Neural cell (in vitro differentiated cells): Measurements from ENCODE around the gene CCNY. TPM values are rescaled to one million over a fixed set of nuclear protein-coding genes. Genes with fewer than 3 reads are reported as not detected.

Experiments used
- H2AFZ ChIP-seq: fragments of 200-600, 300-800 bp; sonication (generic), shearing (Covaris generic); 2 replicates; pipeline ENCODE4 v1.6.0; 2014; ENCODE audit warnings: low read depth, mild to moderate bottlenecking, antibody characterized with exemption, low read length, moderate library complexity
- H3F3A ChIP-seq: fragments of 200-600 bp; shearing (Covaris generic); 2 replicates; pipeline ENCODE4 v1.6.1; 2016; ENCODE audit warnings: mild to moderate bottlenecking, moderate library complexity, mixed read lengths, antibody characterized with exemption, low read length; ENCODE audit not compliant: insufficient read depth, poor library complexity, severe bottlenecking
- H3K27ac ChIP-seq: fragments of 200-600, 300-800 bp; sonication (generic), shearing (Covaris generic); 2 replicates; pipeline ENCODE4 v1.5.1; 2014; ENCODE audit warnings: mild to moderate bottlenecking, low read length, moderate library complexity
- H3K27me3 ChIP-seq: fragments of 300-800, 200-600 bp; sonication (generic), shearing (Covaris generic); 2 replicates; pipeline ENCODE4 v1.6.0; 2014; ENCODE audit warnings: mild to moderate bottlenecking, low read depth, low read length, moderate library complexity; ENCODE audit not compliant: insufficient read depth
- H3K36me3 ChIP-seq: fragments of 300-800, 200-600 bp; sonication (generic), shearing (Covaris generic); 2 replicates; pipeline ENCODE4 v1.5.1; 2014; ENCODE audit warnings: mild to moderate bottlenecking, antibody characterized with exemption, low read length, moderate library complexity; ENCODE audit not compliant: insufficient read depth
- H3K4me2 ChIP-seq: fragments of 300-800, 200-600 bp; sonication (generic), shearing (Covaris generic); 2 replicates; pipeline ENCODE4 v1.6.0; 2014; ENCODE audit warnings: mild to moderate bottlenecking, low read length
- H3K4me3 ChIP-seq: fragments of 300-800, 200-600 bp; sonication (generic), shearing (Covaris generic); 2 replicates; pipeline ENCODE4 v1.5.1; 2014; ENCODE audit warnings: mild to moderate bottlenecking, low read length, moderate library complexity
- H3K79me2 ChIP-seq: fragments of 200-600 bp; shearing (Covaris generic); replicated peaks from 2 replicates; pipeline ENCODE4 v1.6.0; 2014; ENCODE audit warnings: mild to moderate bottlenecking, low read length, moderate library complexity; ENCODE audit not compliant: insufficient read depth
- H3K9ac ChIP-seq: fragments of 300-800, 200-600 bp; sonication (generic), shearing (Covaris generic); 2 replicates; pipeline ENCODE4 v1.6.1; 2016; ENCODE audit warnings: mild to moderate bottlenecking, low read length, mixed read lengths
- H3K9me2 ChIP-seq: fragments of 200-600 bp; shearing (Covaris generic); 2 replicates; pipeline ENCODE4 v1.6.1; 2016; ENCODE audit warnings: mild to moderate bottlenecking, low read length, mixed read lengths; ENCODE audit not compliant: insufficient read depth
- H3K9me3 ChIP-seq: fragments of 200-600, 300-800 bp; sonication (generic), shearing (Covaris generic); 2 replicates; pipeline ENCODE4 v1.6.1; 2016; ENCODE audit warnings: mild to moderate bottlenecking, mixed run types, low read length, moderate library complexity, mixed read lengths
- H4K20me1 ChIP-seq: fragments of 200-600 bp; shearing (Covaris generic); 2 replicates; pipeline ENCODE4 v1.6.1; 2016; ENCODE audit warnings: mild to moderate bottlenecking, mixed run types; ENCODE audit not compliant: insufficient read depth
- EP300 ChIP-seq: fragments of 450-650 bp; conservative IDR thresholded peaks from 2 replicates; pipeline ENCODE4 v1.6.1; 2014; ENCODE audit warnings: antibody characterized with exemption, mild to moderate bottlenecking, moderate library complexity; ENCODE audit not compliant: poor library complexity, severe bottlenecking
- EZH2 ChIP-seq: fragments of 200-600, 300-800 bp; shearing (Covaris generic), sonication (generic); IDR thresholded peaks from 2 replicates; pipeline ENCODE4 v1.6.1; 2014; ENCODE audit warnings: antibody characterized with exemption, low read length, borderline replicate concordance, mild to moderate bottlenecking; ENCODE audit not compliant: insufficient read depth, poor library complexity, severe bottlenecking
- MXI1 ChIP-seq: fragments of 450-650 bp; conservative IDR thresholded peaks from 2 replicates; pipeline ENCODE4 v1.6.1; 2014; ENCODE audit warnings: antibody characterized with exemption, mild to moderate bottlenecking; ENCODE audit not compliant: poor library complexity, severe bottlenecking
- POLR2AphosphoS5 ChIP-seq: IDR thresholded peaks from 2 replicates; pipeline ENCODE4 v1.6.1; 2012
- RAD21 ChIP-seq: fragments of 450-650 bp; conservative IDR thresholded peaks from 2 replicates; pipeline ENCODE4 v1.6.1; 2014; ENCODE audit warnings: antibody characterized with exemption, mild to moderate bottlenecking, moderate library complexity
- SMC3 ChIP-seq: fragments of 450-650 bp; conservative IDR thresholded peaks from 2 replicates; pipeline ENCODE4 v1.6.1; 2014; ENCODE audit warnings: antibody characterized with exemption, mild to moderate bottlenecking, moderate library complexity; ENCODE audit not compliant: poor library complexity
- TAF1 ChIP-seq: IDR thresholded peaks from 2 replicates; pipeline ENCODE4 v1.6.1; 2012; ENCODE audit warnings: low read depth
- polyA plus RNA-seq: library from polyadenylated mRNA; depleted of rRNA; stranded (reverse); fragments of >200 nt; gene quantifications from 2 replicates; pipeline ENCODE4 v1.2.3, GENCODE V29; 2014
- TF ChIP-seq, protein P1 (sequence below): fragments of 450-650 bp; IDR thresholded peaks from 2 replicates; pipeline ENCODE4 v1.5.1; 2014; ENCODE audit warnings: antibody characterized with exemption, mild to moderate bottlenecking, moderate library complexity; ENCODE audit not compliant: poor library complexity, severe bottlenecking
- TF ChIP-seq, protein P2 (sequence below): IDR thresholded peaks from 2 replicates; pipeline ENCODE4 v1.6.1; 2012; ENCODE audit warnings: borderline replicate concordance

CCNY gene
- polyA plus RNA-seq, 1 donor from 2014 or later: 36.4 TPM

DNA sequence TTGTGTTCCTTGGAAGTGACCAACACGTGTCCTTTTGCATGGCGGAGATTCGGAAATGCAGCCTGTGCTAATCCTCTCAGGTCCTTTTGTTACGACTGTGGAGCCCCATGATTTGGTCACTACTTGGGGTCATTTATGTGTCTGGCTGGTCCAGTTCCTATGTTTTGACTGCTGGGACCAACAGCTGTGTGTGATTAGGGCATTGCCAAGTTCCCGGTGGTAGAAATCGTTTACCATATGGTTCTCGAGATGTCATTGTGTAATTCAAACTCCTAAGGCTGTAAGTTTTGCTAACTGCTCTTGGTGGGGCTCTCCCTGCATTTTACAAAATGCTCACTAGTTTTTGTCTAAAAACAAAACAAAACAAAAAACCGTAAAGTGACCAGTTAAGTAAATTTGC, 62.0 kb downstream of the CCNY start:
- Histone ChIP-seq H3K9ac (no peak overlapping the region), H3K9me3 (no peaks in the 10 kb centered on the region), H3F3A (no peaks in the 10 kb centered on the region), H3K9me2 (no peaks in the 10 kb centered on the region), H3K4me3 (no peak overlapping the region), H3K79me2 (peaks cover 44% of the 10 kb centered on the region), H3K27ac (no peak overlapping the region), H3K4me2 (no peak overlapping the region), H3K27me3 (no peaks in the 10 kb centered on the region), H2AFZ (no peak overlapping the region), H4K20me1 (no peaks in the 10 kb centered on the region), H3K36me3 (no peaks in the 10 kb centered on the region)
- no peak for TF ChIP-seq RAD21
- TF ChIP-seq TAF1: no peak
- no peak for TF ChIP-seq MXI1
- TF ChIP-seq EZH2: no peak
- TF ChIP-seq, protein P1, sequence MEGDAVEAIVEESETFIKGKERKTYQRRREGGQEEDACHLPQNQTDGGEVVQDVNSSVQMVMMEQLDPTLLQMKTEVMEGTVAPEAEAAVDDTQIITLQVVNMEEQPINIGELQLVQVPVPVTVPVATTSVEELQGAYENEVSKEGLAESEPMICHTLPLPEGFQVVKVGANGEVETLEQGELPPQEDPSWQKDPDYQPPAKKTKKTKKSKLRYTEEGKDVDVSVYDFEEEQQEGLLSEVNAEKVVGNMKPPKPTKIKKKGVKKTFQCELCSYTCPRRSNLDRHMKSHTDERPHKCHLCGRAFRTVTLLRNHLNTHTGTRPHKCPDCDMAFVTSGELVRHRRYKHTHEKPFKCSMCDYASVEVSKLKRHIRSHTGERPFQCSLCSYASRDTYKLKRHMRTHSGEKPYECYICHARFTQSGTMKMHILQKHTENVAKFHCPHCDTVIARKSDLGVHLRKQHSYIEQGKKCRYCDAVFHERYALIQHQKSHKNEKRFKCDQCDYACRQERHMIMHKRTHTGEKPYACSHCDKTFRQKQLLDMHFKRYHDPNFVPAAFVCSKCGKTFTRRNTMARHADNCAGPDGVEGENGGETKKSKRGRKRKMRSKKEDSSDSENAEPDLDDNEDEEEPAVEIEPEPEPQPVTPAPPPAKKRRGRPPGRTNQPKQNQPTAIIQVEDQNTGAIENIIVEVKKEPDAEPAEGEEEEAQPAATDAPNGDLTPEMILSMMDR: no peak
- TF ChIP-seq EP300: no peak
- no peak for TF ChIP-seq SMC3
- TF ChIP-seq, protein P2, sequence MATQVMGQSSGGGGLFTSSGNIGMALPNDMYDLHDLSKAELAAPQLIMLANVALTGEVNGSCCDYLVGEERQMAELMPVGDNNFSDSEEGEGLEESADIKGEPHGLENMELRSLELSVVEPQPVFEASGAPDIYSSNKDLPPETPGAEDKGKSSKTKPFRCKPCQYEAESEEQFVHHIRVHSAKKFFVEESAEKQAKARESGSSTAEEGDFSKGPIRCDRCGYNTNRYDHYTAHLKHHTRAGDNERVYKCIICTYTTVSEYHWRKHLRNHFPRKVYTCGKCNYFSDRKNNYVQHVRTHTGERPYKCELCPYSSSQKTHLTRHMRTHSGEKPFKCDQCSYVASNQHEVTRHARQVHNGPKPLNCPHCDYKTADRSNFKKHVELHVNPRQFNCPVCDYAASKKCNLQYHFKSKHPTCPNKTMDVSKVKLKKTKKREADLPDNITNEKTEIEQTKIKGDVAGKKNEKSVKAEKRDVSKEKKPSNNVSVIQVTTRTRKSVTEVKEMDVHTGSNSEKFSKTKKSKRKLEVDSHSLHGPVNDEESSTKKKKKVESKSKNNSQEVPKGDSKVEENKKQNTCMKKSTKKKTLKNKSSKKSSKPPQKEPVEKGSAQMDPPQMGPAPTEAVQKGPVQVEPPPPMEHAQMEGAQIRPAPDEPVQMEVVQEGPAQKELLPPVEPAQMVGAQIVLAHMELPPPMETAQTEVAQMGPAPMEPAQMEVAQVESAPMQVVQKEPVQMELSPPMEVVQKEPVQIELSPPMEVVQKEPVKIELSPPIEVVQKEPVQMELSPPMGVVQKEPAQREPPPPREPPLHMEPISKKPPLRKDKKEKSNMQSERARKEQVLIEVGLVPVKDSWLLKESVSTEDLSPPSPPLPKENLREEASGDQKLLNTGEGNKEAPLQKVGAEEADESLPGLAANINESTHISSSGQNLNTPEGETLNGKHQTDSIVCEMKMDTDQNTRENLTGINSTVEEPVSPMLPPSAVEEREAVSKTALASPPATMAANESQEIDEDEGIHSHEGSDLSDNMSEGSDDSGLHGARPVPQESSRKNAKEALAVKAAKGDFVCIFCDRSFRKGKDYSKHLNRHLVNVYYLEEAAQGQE: no peak
- TF ChIP-seq POLR2AphosphoS5: no peak

DNA sequence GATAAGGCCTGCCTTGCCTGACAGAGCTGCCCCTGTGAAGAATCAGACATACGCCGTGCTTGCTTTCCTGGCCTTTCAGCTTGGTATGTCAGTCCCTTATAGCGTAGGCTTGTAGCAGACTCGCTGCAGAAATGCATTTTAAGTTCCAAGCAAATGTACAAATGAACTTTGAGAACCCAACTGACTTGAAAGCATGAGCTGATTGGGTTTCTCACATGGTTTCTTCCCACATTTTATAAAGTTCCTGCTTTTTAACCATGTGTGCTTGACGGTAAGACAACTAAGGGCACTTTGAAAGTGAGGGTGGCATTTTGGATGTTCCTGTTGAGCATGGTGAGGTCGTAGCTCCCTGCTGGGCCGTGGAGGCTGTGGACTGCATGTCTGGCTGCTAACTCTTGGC, 62.6 kb downstream of the CCNY start:
- Histone ChIP-seq H3K79me2 (peaks cover 40% of the 10 kb centered on the region), H3K9ac (no peak overlapping the region), H3K4me3 (no peak overlapping the region), H2AFZ (no peak overlapping the region), H3K4me2 (no peak overlapping the region), H3K9me3 (no peaks in the 10 kb centered on the region), H3K9me2 (no peaks in the 10 kb centered on the region), H4K20me1 (no peaks in the 10 kb centered on the region), H3K36me3 (no peaks in the 10 kb centered on the region), H3K27me3 (no peaks in the 10 kb centered on the region), H3K27ac (no peak overlapping the region), H3F3A (no peaks in the 10 kb centered on the region)
- TF ChIP-seq EZH2 (no peak), EP300 (no peak), POLR2AphosphoS5 (no peak), SMC3 (no peak), TAF1 (no peak), MXI1 (no peak), RAD21 (no peak)
- TF ChIP-seq, protein P1: no peak
- TF ChIP-seq, protein P2: no peak
